GM19240 (cell line): Measurements from ENCODE around the gene MSRB2.
"Not testable (repeated sequence)": the region's sequence is repeated elsewhere in the genome, so short reads cannot be mapped to it uniquely, and the experiment has no call there.

Experiments
- DNase-seq: peaks from one replicate; pipeline ENCODE4 v3.0.0; 2011; ENCODE audit warnings: low spot score; ENCODE audit not compliant: insufficient read length

MSRB2 gene

DNA sequence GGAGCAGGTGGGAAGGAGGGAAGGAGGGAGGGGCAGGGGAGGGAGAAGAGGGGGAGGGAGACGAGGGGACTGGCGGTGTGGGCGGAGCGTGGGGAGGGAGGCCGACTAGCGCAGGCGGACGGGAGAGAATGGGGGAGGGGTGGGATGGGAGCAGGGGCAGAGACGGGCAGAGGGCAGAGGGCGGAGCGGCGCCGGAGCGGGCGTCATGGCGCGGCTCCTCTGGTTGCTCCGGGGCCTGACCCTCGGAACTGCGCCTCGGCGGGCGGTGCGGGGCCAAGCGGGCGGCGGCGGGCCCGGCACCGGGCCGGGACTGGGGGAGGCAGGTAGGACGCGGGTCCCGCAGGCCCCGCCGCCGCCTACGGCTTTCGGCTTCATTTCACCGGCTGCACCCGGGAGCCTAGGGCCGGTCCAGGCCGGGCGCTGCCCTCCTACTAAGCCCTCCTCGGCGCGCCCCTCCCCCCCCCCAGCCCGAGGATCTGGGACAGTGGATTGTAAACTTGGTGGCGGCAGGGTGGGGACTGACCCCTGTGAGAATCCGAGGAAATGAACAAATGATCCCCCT lies at the start of gene MSRB2:
MSRB2 (plus strand) TSS at position 176 of the 562 bp plus-strand sequence; CDS start at position 206, 30 bp downstream.
- DNase-seq = peak; percentile 53

DNA sequence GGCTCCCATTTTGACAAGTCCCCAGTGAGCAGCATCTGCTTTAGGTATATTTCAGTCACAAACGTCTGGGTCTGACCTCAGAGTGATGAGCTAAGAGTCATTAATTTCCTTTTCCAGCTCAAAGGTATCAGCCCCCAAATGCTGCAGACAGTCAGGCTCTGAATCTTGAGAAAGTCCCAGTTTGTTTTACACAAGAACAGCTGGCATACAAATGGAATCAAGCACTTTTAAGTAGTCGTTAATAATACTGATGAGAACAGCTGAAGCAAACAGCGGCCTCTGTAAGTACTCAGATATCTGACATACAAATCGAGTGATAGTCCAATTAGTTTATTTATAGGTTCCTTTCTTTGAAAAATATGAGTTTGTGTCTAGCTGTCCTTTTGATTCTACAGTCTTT lies 49.4 kb upstream of the MSRB2 start:
- DNase-seq = no peak

DNA sequence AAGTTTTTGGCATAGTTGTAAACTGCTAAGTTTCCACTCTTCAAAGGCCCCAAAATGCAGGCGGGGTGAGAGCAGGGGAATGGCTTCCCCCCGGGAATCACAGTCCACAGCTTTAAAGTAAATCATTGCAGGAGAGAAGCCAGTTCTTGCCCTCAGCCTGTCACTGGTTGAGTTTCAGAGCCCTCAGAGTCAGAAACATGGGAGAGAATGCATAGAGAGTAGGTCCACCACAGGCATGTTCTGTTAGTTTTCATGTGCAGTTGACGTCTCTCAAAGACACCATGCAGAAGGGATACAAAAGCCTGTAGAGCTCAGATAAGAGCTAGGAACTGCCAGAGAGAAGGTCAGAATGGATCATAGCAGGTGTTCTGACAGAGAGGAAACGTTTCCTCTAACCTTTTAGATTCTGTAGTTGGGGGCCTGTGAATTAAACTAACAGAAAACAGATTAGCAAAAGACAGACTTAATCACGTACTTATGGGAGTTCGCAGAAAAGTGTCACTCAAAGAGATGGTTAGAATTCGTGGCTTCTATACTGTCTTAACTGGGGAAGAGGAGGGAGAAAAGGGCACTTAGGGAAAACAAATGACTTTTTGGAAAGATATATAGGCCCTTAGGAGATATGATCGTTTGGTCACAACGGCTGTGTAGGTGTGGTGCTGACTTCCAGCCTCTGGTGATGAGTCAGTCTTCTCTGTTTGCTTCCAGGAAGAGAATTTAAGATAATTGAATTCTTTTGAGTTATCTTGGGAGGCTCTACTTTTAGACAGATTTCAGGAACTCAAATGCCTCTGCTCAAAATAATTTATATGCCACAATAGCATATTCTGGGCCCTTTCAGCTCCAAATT lies 48.0 kb upstream of the MSRB2 start:
- no peak for DNase-seq

GRCh38 chr10:23048191-23048590 lies 47.2 kb upstream of the MSRB2 start:
- DNase-seq = no peak

DNA sequence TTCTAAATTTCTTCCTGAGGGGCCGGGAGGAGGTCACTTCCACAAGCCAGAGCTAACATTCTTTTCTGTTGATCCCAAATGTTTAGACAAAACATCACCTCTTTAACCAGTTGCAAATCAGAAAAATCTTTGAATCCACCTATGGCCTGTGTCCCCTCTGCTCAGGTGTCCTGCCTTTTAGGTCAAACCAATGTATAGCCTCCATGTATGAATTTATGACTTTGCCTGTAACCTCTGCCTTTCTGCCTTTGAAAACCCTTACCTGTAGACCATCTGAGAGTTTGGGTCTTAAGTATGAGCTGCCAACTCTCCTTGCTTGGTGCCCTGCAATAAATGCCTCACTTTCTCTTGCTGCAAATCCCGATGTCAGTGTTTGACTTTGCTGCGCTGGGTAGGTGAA lies 44.1 kb upstream of the MSRB2 start:
- no peak for DNase-seq

- no peak for DNase-seq
These were observed 43.5 kb upstream of the MSRB2 start for GRCh38 chr10:23051855-23052331.

DNA sequence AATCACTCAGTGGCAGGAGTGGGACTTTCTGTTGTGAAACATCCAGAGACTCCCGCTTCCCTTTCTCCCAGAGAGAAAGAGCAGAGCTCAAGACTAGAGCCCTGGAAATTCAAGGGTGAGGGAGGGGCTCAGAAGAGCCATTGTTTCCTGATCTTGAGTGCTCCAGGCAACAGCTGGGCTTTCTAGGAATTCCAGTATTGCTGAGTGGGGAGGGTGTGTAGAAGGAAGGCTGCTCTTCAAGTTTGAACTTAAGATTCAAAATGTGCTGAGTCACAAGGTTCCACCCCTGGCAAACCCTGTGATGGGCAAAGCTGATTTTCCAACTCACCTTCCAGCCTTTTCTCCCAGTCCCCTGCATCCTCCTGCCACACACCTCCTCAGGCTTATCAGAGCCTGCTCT lies 42.3 kb upstream of the MSRB2 start:
- no peak for DNase-seq

GRCh38 chr10:23055424-23056185 lies 39.8 kb upstream of the MSRB2 start:
- no peak for DNase-seq

DNA sequence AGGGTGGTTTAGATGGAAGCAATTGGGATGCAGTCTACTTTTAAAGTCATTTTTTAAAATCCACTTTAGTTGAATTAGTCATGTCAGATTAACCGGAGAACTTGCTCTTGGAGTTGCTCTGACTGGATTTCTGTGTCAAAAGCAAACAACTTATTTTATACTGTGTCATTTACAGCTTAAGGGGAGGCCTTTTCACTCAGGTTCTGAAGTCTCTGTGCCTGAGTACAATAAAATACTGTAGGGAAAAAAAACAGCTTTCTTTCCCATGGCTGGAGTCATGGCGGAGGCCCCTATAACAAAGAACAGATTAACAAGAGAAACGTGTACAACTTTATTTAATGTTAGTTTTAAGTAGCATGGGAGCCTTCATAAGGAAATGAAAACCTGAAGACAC lies 39.2 kb upstream of the MSRB2 start:
- no peak for DNase-seq

DNA sequence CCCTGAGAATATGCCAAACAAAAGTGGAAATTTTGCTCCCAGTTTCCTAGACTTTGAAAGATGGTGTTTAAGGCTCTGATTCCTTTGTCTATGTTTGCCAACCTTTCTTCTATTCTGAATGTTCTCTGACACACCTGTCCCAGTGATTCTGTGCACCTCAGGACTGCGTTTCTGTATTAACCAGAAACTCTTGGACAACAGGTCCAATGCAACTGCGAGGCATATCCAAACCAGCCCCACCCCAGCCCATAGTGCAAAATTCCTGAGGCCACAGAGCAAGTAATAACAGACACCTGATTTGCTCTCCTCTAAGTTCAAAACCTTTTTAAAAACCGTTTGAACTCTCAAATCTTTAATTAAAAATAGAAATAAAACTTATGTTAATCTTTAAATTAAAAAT lies 37.0 kb upstream of the MSRB2 start:
- DNase-seq = no peak

DNA sequence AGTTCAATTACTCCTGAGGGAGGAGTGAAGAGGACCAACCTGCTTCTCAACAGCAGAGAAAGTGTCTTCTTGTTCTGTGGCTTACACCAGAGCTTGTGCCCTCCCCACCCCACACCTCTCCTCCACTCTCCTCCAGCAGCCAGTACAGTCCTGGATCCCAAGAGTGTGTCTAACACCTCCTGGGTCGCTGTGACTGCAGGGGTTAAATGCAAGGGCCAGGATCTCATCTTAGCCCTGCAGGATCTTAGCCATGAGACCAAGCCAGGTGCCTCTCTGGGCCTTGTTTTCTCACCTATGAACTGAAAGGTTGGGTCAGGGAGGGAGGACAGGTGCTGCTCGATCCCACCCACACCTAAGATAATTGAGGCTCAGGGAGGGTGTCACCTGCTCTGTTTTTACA lies 34.5 kb upstream of the MSRB2 start:
- no peak for DNase-seq

DNA sequence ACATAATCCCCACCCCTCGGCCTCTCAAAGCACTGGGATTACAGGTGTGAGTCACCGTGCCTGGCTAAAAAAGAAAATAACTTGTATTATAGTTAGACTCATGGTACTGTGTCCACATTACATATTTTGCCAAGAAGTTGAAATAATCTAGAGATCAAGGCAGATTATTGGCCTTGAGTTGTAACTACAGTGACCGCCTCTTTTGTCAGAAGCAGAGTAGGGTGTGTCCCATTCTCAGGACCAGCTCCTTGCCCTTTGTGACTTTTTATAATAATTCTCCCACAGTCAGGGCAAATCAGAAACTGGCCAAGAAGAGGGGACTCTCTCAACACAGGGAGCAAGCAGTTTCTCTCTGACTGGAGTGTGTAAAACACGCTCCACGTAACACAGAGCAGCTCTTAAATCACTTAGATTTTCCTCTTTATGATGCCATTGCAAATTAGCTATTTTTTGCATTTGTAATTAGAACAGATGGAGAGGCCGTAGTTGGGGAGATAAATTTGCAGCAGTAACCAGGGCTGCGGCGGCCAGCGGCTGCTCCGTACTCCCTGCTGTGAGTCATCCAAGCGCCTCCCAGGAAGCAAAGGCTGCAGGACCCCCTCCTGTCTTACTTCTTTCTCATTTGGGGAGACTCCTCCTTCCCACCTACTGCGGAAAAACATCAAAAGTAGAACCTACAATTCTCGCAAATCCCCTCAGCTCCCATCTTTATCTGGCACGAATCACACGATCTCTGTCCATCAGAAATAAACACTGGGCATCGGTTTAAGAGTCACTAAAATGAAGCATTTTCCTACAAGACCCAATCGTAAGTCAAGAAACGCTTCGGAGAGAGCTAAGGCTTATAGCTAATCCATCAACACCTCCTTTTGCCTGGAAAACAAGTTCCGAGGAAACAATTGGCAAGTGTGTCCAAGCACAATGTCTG lies 32.1 kb upstream of the MSRB2 start:
- DNase-seq = no peak

DNA sequence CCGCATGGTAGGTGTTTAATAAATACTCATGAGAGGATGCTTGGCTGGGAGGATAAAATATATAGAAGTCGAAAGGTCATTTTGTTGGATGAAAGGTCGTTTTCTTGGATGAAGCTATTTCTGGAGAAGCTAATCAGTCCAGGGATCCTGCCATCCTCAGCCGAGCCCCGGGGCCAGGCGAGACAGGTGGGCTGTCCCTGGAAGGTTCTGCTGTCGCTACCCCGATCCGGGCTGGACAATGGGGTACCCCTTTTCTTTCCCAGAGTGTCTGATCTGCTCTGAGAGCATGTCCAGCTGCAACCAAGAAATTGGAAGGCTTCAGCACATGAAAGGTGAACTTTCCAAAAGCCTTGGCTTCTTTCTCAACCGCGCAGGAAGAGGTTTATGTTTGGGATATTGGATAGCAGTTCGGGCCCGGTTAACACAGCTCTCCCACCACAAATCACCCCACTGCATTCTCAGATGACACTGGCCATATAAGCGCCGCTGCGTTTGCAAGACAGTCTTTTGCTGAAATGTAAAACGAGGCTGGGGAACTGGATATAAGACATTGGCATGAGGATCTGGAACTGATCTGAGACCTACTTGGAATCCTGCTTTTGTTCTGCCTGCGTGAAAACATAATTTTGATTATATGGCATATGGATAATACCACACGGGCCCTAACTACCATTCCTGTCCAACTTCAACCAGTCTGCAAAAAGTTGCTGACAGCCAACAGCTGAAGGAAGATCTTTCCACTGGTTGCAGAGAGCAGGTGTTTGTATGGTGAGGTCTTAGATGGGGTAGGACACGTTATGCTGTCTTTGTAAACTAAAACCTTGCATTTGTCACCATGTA lies 31.2 kb upstream of the MSRB2 start:
- no peak for DNase-seq

DNA sequence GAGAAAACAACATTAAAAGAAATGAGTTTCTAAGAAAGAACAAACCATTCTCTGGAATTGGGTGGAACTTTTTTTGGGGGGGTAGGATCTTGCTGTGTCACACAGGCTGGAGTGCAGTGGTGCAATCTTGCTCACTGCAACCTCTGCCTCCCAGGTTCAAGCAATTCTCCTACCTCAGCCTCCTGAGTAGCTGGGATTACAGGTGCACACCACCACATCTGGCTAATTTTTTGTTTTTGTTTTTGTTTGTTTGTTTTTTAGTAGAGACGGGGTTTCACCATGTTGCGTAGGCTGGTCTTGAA lies 30.6 kb upstream of the MSRB2 start:
- DNase-seq = not testable (repeated sequence)

DNA sequence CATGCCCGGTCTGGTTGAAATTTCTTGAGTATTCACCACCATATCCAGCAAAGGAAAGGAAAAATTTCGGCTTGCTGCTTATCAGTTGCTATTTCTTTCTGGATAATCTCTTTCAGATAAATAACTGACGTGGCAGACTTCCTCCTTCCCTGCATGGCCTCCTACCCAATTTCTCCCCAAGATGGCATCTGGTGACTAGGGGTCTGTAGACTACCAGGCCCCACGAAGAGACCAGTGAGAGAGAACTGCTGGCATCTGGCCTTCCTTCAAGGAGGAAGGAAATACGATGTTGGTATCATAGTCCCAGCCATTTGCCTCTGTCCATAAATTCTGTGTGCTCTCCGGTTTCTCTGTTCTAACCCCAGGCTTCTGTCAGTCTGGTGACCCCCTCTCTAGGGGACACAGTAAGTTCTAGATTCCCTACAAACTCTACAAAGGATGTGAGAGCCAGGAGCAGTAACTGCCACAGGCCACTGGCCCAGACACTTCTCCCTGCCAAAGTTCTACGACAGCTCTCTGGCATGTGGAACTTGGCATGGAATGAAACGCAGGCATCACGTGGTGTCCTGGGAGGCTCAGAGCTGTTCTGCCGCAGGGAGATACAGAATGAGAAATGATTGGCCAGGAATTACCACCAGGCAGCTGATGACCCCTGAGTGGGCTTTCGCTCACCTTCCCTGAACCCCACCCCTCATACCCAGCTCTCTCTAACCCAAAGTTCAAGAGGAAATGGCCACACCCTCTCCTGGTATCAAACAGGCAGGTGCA lies 30.0 kb upstream of the MSRB2 start:
- DNase-seq = no peak

GRCh38 chr10:23067337-23067736 lies 28.0 kb upstream of the MSRB2 start:
- DNase-seq = no peak

- peak; percentile 26 for DNase-seq
These were observed 27.2 kb upstream of the MSRB2 start for GRCh38 chr10:23067939-23068775.

DNA sequence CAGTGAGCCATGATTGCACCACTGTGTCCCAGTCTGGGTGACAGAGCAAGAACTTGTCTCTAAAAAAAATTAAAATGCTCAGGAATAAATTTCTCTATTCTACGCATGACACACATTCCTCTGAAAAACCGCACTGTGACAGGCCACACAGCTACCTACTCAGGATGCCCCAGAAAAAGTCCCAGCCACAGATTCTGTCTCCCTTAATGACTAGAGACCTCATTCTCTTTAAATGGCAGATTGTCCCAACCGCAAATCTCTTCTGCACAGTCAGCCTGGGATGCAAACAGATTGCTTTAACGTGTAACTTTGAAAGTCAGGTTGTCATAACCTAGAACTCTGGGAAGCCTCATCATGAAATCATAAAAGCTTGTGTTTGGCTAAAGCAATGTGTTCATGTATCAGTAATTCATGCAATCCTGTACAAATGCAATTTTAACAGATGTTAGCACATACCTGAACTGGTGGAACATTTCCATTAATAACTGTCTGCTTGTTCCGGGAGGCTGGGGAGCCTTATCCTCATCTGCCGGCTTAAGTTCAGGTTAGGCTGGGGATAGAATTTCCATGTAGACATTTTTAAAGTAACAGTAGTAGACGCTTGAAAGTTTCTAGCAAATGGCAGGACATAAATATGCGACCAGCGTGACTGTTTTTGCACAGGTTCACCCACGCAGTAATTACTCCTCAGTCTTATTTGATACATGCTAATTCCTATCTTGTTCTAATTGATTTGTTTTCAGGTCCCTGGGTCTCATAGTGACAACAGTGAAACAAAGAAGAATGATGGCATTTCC lies 26.2 kb upstream of the MSRB2 start:
- DNase-seq = no peak
